H9 (cell line): Measurements from ENCODE around the gene ADPRH. TPM values are rescaled to one million over a fixed set of nuclear protein-coding genes. Genes with fewer than 3 reads are reported as not detected.

Source experiments
- DNase-seq: peaks from one replicate; pipeline ENCODE4 v3.0.0-alpha.2; 2017
- H2AFZ ChIP-seq: one replicate; pipeline ENCODE4 v1.6.1; 2013; ENCODE audit warnings: mild to moderate bottlenecking, low read length, control low read depth, moderate library complexity
- H2AK5ac ChIP-seq: 2 replicates; pipeline ENCODE4 v1.6.1; 2013; ENCODE audit warnings: low read length, control low read depth, mixed read lengths; ENCODE audit not compliant: insufficient read length
- H2BK120ac ChIP-seq: one replicate; pipeline ENCODE4 v1.6.1; 2013; ENCODE audit warnings: low read depth, mild to moderate bottlenecking, low read length, control low read depth, inconsistent platforms; ENCODE audit not compliant: poor library complexity, severe bottlenecking
- H2BK12ac ChIP-seq: 2 replicates; pipeline ENCODE4 v1.6.1; 2013; ENCODE audit warnings: low read length, control low read depth, mixed read lengths, low read depth; ENCODE audit not compliant: insufficient read length
- H2BK15ac ChIP-seq: 2 replicates; pipeline ENCODE4 v1.6.1; 2013; ENCODE audit warnings: low read depth, low read length, control low read depth
- H2BK20ac ChIP-seq: one replicate; pipeline ENCODE4 v1.6.1; 2013; ENCODE audit warnings: low read depth, mild to moderate bottlenecking, low read length, control low read depth, inconsistent platforms; ENCODE audit not compliant: poor library complexity, severe bottlenecking
- H2BK5ac ChIP-seq: 2 replicates; pipeline ENCODE4 v1.6.1; 2013; ENCODE audit warnings: low read length, control low read depth, mixed read lengths; ENCODE audit not compliant: insufficient read length
- H3K14ac ChIP-seq: 2 replicates; pipeline ENCODE4 v1.6.1; 2013; ENCODE audit warnings: low read length, control low read depth; ENCODE audit not compliant: insufficient read depth
- H3K18ac ChIP-seq: 2 replicates; pipeline ENCODE4 v1.6.1; 2013; ENCODE audit warnings: low read depth, mild to moderate bottlenecking, mixed read lengths, low read length, control low read depth; ENCODE audit not compliant: insufficient read length
- H3K23ac ChIP-seq: 2 replicates; pipeline ENCODE4 v1.6.1; 2013; ENCODE audit warnings: low read length, control low read depth, mixed read lengths, low read depth; ENCODE audit not compliant: insufficient read length
- H3K23me2 ChIP-seq: 2 replicates; pipeline ENCODE4 v1.6.1; 2013; ENCODE audit warnings: low read depth, mild to moderate bottlenecking, mixed read lengths, low read length, control low read depth; ENCODE audit not compliant: insufficient read length, poor library complexity, severe bottlenecking
- H3K27ac ChIP-seq: 2 replicates; pipeline ENCODE4 v1.5.1; 2013; ENCODE audit warnings: low read length, control low read depth, mixed read lengths, low read depth; ENCODE audit not compliant: insufficient read length
- H3K27me3 ChIP-seq: 2 replicates; pipeline ENCODE4 v1.6.1; 2013; ENCODE audit warnings: low read length, control low read depth, inconsistent platforms; ENCODE audit not compliant: insufficient read depth
- H3K4ac ChIP-seq: 2 replicates; pipeline ENCODE4 v1.6.1; 2013; ENCODE audit warnings: low read depth, mild to moderate bottlenecking, control low read depth, inconsistent platforms, low read length, moderate library complexity
- H3K4me1 ChIP-seq: 2 replicates; pipeline ENCODE4 v1.6.1; 2013; ENCODE audit warnings: low read length, control low read depth, inconsistent platforms; ENCODE audit not compliant: insufficient read depth
- H3K4me2 ChIP-seq: 2 replicates; pipeline ENCODE4 v1.6.1; 2013; ENCODE audit warnings: low read length, control low read depth, mixed read lengths; ENCODE audit not compliant: insufficient read length, insufficient read depth
- H3K56ac ChIP-seq: 2 replicates; pipeline ENCODE4 v1.6.1; 2013; ENCODE audit warnings: low read depth, mild to moderate bottlenecking, mixed read lengths, low read length, control low read depth; ENCODE audit not compliant: insufficient read length
- H3K79me1 ChIP-seq: 2 replicates; pipeline ENCODE4 v1.6.1; 2013; ENCODE audit warnings: low read depth, mild to moderate bottlenecking, moderate library complexity, low read length, control low read depth, inconsistent platforms; ENCODE audit not compliant: insufficient read depth, poor library complexity, severe bottlenecking
- H3K79me2 ChIP-seq: 2 replicates; pipeline ENCODE4 v1.6.1; 2013; ENCODE audit warnings: low read length, control low read depth, inconsistent platforms; ENCODE audit not compliant: insufficient read depth
- H3K9ac ChIP-seq: 2 replicates; pipeline ENCODE4 v1.6.1; 2013; ENCODE audit warnings: low read length, control low read depth, mixed read lengths; ENCODE audit not compliant: insufficient read length; ENCODE audit errors: extremely low read depth
- H3K9me3 ChIP-seq: one replicate; pipeline ENCODE4 v1.6.1; 2013; ENCODE audit warnings: low read depth, low read length, inconsistent platforms; ENCODE audit not compliant: control insufficient read depth
- H3T11ph ChIP-seq: one replicate; pipeline ENCODE4 v1.6.1; 2013; ENCODE audit warnings: mild to moderate bottlenecking, low read length, control low read depth, inconsistent platforms
- H4K20me1 ChIP-seq: one replicate; pipeline ENCODE4 v1.6.1; 2013; ENCODE audit not compliant: control insufficient read depth, insufficient read length, insufficient read depth
- H4K5ac ChIP-seq: 2 replicates; pipeline ENCODE4 v1.6.1; 2013; ENCODE audit warnings: low read depth, mild to moderate bottlenecking, mixed read lengths, low read length, control low read depth; ENCODE audit not compliant: insufficient read length
- H4K8ac ChIP-seq: replicated peaks from 2 replicates; pipeline ENCODE4 v1.6.1; 2013; ENCODE audit warnings: low read length, control low read depth, mixed read lengths, low read depth; ENCODE audit not compliant: insufficient read length
- H4K91ac ChIP-seq: 2 replicates; pipeline ENCODE4 v1.6.1; 2013; ENCODE audit warnings: low read depth, mild to moderate bottlenecking, moderate library complexity, mixed read lengths, low read length, control low read depth; ENCODE audit not compliant: insufficient read length
- H3K27ac Mint-ChIP-seq, 3 experiments: 2 replicates in 2 of 3; 3 replicates in 1 of 3; pipeline ENCODE4 v1.8.0; 2020 to 2021; ENCODE audit warnings: mixed read lengths in 3 of 3, mild to moderate bottlenecking in 1 of 3, moderate library complexity in 1 of 3
- H3K27me3 Mint-ChIP-seq: 2 replicates; pipeline ENCODE4 v1.8.0; 2021; ENCODE audit warnings: low read depth, mild to moderate bottlenecking, moderate library complexity, mixed read lengths
- H3K36me3 Mint-ChIP-seq, 3 experiments: 2 replicates in 2 of 3; 3 replicates in 1 of 3; pipeline ENCODE4 v1.8.0; 2020 to 2021; ENCODE audit warnings: low read depth in 3 of 3, mixed read lengths in 3 of 3; ENCODE audit not compliant: insufficient read depth in 1 of 3
- H3K4me1 Mint-ChIP-seq, 2 experiments: 2 replicates each; pipeline ENCODE4 v1.8.0; 2020; ENCODE audit warnings: mixed read lengths in 2 of 2
- H3K4me3 Mint-ChIP-seq, 2 experiments: 2 replicates in 1 of 2; 3 replicates in 1 of 2; pipeline ENCODE4 v1.8.0; 2020 to 2021; ENCODE audit warnings: mild to moderate bottlenecking in 2 of 2, mixed read lengths in 2 of 2, moderate library complexity in 1 of 2
- H3K9me3 Mint-ChIP-seq, 2 experiments: 2 replicates in 1 of 2; 3 replicates in 1 of 2; pipeline ENCODE4 v1.8.0; 2020; ENCODE audit warnings: mild to moderate bottlenecking in 2 of 2, mixed read lengths in 2 of 2, moderate library complexity in 1 of 2
- CTCF ChIP-seq: fragments of 200-600 bp; sonication (generic); conservative IDR thresholded peaks from 3 replicates; pipeline ENCODE4 v1.8.0; 2021; ENCODE audit warnings: antibody characterized with exemption, mild to moderate bottlenecking
- WGBS: extraction: QIAGEN DNeasy Blood & Tissue Kit; methylation state at CpG from one replicate; pipeline ENCODE4 v1.1.7; 2013; ENCODE audit warnings: missing lambda C conversion rate, low lambda C conversion rate, mixed read lengths; ENCODE audit not compliant: insufficient read length; ENCODE audit errors: extremely low coverage; 5-methylcytosine and 5-hydroxymethylcytosine counted together
- total RNA-seq: library from RNA; stranded (reverse); gene quantifications from 2 replicates; pipeline ENCODE4 v1.2.1, GENCODE V29; 2021

The ADPRH gene
- total RNA-seq, 1 experiment from 2014 or later: 3.1 TPM

- Histone ChIP-seq H3K18ac (no peak overlapping the region), H3K4ac (no peak overlapping the region), H2BK20ac (no peak overlapping the region), H3K23me2 (no peaks in the 10 kb centered on the region), H2BK15ac (no peak overlapping the region), H4K20me1 (no peaks in the 10 kb centered on the region), H2AFZ (no peak overlapping the region), H4K91ac (no peak overlapping the region), H3K4me2 (no peak overlapping the region), H3K27ac (no peak overlapping the region), H3K14ac (no peak overlapping the region), H3K9me3 (no peaks in the 10 kb centered on the region), H3K4me1 (no peaks in the 10 kb centered on the region), H3K27me3 (no peaks in the 10 kb centered on the region), H2BK5ac (no peak overlapping the region), H4K8ac (no peak overlapping the region), H2BK12ac (no peak overlapping the region), H3K56ac (no peak overlapping the region), H3K9ac (no peak overlapping the region), H3K79me1 (no peaks in the 10 kb centered on the region), H2AK5ac (no peak overlapping the region), H3K23ac (no peak overlapping the region), H4K5ac (no peak overlapping the region), H3T11ph (no peak overlapping the region), H3K79me2 (no peaks in the 10 kb centered on the region), H2BK120ac (no peak overlapping the region)
- Mint-ChIP-seq H3K4me3 (no peak overlapping the region), H3K27me3 (peaks cover 11% of the 10 kb centered on the region), H3K4me1 (0 out of 4 replicates have a peak, but pooled peaks cover 0 to 3% of the 10 kb centered on the region in 2 experiments), H3K36me3 (no peaks in the 10 kb centered on the region), H3K27ac (no peak overlapping the region), H3K9me3 (peaks cover 0 to 3% of the 10 kb centered on the region in 2 experiments; a peak in 2 of 5 replicates)
- no peak for DNase-seq
- no peak for TF ChIP-seq CTCF
- no CpG with 5 or more reads among the region's 5 CpGs for WGBS
Observed at GRCh38 chr3:119571688-119572087, 7.6 kb upstream of the ADPRH start.
